ENCODE measurements around the gene TMPRSS9. TPM values are rescaled to one million over a fixed set of nuclear protein-coding genes. Genes with fewer than 3 reads are reported as not detected.

TMPRSS9 gene
- polyA plus RNA-seq (ENCODE audit: insufficient read length), result 0.38 TPM

DNA sequence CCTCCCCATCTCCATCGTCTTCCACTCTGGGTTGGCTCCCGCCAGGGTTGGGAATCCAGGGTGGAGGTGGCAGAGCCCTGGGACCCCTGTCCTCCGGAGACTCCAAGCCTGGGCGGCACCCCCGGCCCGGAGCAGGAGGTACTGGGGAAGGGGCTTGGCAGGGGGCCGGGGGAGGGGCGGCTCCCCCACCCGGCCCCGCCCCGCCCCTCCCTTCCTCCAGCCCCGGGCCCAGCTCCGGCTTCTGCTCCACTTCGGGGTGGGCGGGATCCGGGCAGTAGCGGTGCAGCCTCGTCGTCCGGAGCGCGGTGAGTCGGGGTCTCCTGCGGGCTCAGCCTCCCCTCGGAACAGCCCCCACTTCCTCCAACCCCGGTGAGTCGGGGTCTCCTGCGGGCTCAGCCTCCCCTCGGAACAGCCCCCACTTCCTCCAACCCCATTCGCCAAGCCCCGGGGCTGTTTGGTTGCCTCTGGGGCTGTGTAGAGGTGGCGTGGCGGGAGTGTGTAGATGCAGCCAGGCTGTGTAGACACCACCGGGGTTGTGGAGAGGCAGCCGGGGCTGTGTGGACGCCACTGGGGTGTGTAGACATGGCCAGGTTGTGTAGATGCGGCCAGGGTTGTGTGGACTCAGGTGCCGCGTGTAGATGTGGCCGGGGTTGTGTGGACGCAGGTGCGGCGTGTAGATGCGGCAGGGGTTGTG is at the start of gene TMPRSS9:
TSS of gene TMPRSS9 (plus strand) at position 274 of the 694 bp plus-strand sequence. CDS start 29,521 bp downstream, outside the sequence.
- no peak for DNase-seq (ENCODE audit: low read depth)

GRCh38 chr19:2311093-2311492 is 49.0 kb upstream of the TMPRSS9 start:
- DNase-seq (ENCODE audit: low read depth), result no peak

- no peak for DNase-seq (ENCODE audit: low read depth)
Measured at GRCh38 chr19:2312820-2313501, 47.1 kb upstream of the TMPRSS9 start.

DNA sequence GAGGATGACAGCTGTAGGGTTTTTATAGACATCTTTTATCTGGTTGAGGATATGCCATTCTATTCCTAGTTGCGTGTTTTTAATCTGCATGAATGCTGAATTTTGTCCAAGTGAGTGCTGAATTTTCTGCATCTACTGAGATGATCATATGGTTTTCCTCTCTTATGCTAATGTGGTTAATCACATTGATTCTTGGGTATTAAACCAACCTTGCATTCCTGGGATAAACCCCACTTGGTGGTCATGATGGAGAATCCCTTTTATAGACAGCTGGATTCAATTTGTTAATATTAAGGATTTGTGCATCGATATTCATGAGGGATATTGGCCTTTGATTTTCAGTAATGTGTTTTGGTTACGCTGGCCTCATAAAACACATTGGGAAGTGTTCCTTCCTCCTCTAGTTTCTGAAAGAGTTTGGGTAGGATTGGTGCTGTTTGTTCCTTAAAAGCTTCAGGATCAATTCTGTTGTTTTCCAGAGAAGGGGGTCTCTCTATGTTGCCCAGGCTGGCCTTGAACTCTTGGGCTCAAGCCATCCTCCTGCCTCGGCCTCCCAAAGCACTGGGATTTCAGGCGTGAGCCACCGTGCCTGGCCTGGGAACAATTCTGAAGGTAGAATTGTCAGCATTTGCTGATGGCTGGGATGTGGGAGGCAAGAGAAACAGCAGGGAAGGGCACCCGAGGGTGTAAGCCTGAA is 44.8 kb upstream of the TMPRSS9 start:
- DNase-seq (ENCODE audit: low read depth), result no peak

DNA sequence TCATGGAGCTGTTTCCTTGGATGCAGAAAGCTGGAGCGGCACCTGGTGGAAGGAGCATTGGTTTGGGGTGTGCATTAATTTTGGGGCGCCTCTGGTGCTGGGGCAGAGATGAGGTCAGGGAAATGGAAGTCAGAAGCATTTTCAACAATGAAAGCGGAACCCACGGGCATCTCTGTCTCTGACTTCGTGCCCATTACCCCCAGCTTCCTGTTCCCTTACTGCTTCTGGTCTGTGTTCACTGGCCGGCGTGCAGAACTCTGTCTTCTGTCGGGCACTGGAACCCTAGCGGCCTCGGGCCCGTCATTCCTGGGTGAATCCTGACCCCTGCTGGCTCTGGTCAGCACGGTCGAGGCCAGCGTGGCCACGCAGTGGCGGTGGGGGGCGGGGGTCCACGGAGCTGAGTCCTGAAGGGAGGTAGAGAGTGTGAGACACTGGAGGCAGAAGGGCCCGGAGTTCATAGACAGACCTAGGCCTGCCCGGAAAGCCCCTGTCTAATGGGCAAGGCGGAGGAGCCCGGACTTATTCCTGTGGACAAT is 44.2 kb upstream of the TMPRSS9 start:
- DNase-seq (ENCODE audit: low read depth), result no peak

DNA sequence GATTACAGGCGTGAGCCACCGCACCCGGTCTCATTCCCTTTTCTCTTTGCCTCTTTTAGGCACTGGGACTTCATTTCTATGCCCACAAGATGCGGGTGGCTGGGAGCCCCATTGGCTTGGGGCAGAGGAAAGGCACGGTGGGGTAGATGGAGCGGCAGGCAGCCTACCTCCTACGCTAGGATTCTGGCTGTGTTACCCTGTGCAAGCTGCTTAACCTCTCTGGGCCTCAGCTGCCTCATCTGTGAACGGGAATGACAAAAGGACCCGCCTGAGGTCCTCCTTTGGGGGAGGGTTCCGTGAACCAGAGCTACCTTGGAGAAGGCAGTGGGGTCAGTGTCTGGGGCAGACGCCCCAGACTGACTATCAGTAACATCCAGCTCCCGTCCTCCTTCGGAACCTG is 42.8 kb upstream of the TMPRSS9 start:
- DNase-seq (ENCODE audit: low read depth), result no peak

GRCh38 chr19:2317756-2318155 is 42.3 kb upstream of the TMPRSS9 start:
- no peak for DNase-seq (ENCODE audit: low read depth)

- DNase-seq (ENCODE audit: low read depth), result no peak
Measured at GRCh38 chr19:2318923-2319322, 41.1 kb upstream of the TMPRSS9 start.

- DNase-seq (ENCODE audit: low read depth), result no peak
Measured at GRCh38 chr19:2319551-2319950, 40.5 kb upstream of the TMPRSS9 start.

- no peak for DNase-seq (ENCODE audit: low read depth)
Measured at GRCh38 chr19:2320049-2320448, 40.0 kb upstream of the TMPRSS9 start.

DNA sequence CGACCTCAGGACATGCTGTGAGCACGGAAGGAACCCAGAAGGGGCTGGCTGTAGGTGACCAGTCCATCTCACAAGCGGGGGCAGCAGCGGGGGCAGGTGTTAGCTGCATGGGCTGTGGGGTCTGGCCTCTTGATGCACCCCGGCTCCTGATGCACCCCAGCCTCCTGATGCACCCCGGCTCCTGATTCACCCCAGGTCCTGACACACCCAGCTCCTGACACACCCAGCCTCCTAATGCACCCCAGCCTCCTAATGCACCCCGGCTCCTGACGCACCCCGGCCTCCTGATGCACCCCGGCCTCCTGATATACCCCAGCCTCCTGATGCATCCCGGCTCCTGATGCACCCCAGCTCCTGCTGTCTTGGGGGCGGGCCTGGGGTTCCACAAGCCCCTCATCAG is 39.1 kb upstream of the TMPRSS9 start:
- no peak for DNase-seq (ENCODE audit: low read depth)

DNA sequence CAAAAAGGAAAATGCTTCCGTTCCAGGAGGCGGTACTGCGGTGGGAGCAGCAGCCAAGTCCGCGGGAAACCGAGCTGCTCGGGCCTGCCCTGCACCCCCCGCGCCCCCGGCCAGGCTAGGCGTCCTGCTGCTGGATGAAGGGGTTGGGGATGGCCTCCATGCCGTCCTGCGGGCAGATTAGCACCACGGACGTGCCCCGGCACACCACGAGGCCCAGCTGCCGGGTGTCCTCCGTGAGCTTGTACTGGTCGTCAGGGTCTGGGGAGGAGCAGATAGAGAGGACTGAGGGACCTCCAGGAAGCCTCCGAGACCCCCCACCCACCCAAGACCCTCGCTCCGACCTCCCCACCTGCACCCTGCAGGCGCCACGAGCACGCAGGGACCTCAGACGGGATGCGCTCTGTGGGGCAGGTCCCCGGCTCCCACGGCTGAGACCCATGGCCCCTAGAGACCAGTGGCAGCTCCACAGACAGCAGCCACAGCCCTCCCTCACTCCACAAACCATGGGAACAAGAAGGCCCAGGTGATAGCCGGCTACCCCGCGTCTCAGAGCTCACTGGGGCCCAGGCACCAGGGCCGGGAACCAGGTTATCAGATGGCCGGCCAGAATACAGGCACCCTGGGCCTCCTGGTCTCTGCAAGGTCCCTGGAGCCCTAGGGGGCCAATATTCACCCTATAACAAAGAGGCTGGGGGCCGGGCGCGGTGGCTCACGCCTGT is 38.3 kb upstream of the TMPRSS9 start:
- no peak for DNase-seq (ENCODE audit: low read depth)

DNA sequence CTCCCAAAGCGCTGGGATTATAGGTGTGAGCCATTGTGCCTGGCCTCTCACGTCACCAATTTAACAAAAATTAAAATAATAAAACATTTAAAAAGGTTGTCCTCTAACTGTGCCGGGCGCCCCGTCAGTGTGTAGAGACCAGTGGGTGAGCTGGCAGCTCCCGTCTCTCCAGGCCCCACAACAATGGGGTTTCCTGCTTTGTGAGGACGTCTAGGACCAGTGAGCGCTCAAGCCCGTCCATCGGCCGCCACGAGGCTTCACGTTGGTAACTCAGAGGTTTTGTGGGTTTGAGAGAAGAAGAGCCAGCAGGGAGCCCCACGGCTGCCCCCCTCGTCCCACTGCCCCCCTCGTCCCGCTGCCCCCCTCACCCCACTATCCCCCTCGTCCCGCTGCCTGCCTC is 36.4 kb upstream of the TMPRSS9 start:
- DNase-seq (ENCODE audit: low read depth), result no peak

DNA sequence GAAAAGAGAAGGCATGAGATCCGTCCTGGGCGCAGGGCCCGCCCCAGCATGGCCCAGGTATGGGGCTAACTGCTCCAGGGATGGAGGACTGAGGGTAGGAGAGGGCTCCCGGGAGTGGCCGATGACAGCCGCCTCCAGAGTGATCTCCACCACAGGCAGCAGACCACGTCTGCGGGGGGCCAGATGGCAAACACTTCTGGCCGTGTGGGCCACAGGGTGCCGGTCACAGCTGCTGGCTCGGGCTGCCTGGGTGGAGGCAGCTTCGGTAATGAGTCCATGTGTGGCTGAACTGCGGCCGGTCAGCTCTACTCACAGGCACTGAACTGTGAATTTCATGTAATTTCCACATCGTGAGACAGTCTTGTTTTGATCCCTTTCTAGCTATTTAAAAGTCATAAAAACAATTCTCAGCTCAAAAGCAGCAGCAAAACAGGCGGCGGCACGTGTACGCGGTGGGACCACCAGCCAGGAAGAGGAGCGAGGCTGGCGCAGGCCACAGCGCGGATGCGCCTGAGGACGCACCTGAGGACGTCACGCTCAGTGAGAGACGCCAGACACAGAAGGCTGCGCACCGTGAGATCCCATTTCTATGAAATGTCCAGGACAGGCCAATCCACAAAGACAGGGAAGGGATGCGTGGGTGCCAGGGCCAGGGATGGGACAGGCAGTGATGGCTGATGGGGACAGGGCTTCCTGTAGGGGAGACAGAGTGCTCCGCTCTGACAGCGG is 35.7 kb upstream of the TMPRSS9 start:
- DNase-seq (ENCODE audit: low read depth), result no peak

DNA sequence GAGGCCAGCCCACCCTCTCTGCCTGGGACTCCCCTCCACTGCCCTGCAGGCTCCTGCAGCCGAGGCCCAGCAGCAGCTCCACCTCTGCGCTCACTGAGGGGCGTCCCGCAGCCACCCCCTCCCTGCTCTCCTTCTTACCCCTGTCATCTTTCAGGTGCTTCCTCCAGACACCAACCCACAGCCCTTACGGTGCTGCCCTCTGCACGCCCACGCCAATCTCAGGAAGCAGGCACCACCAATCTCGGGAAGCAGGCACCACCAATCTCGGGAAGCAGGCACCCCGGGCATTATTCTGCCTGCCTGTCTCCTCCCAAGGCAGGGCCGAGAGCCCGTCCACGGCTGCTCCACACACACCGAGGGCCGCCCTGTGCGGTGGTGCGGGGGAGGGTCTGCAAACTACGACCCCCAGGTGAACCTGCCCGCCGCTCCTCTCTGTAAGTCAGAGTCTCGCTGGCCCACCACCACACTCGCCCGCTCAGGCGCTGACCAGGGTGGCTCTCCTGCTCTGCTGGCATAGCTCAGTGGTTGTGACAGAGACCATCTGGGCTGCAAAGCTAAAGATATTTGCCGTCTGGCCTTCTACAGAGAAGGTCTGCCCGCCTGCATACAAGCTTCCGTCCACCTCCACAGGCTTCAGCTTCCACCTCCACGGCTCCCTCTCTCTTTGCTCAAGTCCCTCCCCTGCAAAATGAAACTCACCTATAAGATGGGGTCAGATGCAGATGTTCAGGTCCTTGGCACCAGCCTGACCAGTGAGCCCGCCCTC is 34.6 kb upstream of the TMPRSS9 start:
- no peak for DNase-seq (ENCODE audit: low read depth)

DNA sequence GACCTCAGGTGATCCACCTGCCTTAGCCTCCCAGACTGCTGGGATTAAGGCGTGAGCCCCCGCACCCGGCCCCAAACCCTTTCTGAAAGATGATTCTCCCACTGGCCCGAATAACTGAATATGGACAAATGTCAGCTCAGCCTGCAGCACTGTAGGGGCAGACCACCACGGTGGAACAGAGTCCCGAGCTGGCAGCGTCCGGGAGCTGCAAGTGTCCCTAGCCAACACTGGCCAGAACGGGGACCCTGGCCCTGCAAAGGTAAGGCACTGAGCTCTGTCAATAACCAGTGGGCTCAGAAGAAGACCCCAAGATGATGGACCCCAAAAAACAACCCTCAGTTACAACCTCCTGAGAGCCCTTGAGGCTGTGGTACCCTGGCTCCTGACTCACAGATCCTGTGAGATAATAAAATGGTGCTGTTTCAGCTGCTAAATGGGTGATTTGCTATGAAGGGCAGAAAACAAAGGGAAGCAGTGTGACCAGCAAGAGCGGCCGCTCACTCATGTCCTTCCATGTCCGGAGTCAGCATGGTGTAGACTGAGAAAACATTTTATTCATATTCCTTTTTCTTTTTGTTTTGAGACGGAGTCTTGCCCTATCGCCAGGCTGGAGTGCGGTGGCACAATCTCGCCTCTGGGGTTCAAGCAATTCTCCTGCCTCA is 33.2 kb upstream of the TMPRSS9 start:
- DNase-seq (ENCODE audit: low read depth), result no peak

- no peak for DNase-seq (ENCODE audit: low read depth)
Measured at GRCh38 chr19:2327773-2328400, 32.2 kb upstream of the TMPRSS9 start.

- DNase-seq (ENCODE audit: low read depth), result peak; percentile 67
Measured at GRCh38 chr19:2328401-2329148, 31.5 kb upstream of the TMPRSS9 start, which contains the start of the genes LSM7 and SPPL2B. LSM7 (minus strand) TSS chr19:2328586; CDS start chr19:2328566, 20 bp downstream. SPPL2B (plus strand) TSS chr19:2328684; CDS start chr19:2328710, 26 bp downstream.

GRCh38 chr19:2329149-2329478 is 31.0 kb upstream of the TMPRSS9 start:
- DNase-seq (ENCODE audit: low read depth), result no peak
